HepG2 (cell line): ENCODE results near the gene CDH12. TPM values are rescaled to one million over a fixed set of nuclear protein-coding genes. Genes with fewer than 3 reads are reported as not detected.

ENCODE experiments used
- ATAC-seq: fragments of 200-7000 bp; cut with Tn5 transposase; 3 replicates; pipeline ENCODE4 v1.9.1; 2020; ENCODE audit warnings: mild to moderate bottlenecking, moderate library complexity
- BruUV-seq: library from RNA; stranded (reverse); fragments of 400-500 nt; replicated peaks from 2 replicates; lab custom pipeline; 2021; lab: Mats Ljungman, UMichigan
- CTCF ChIA-PET: fragments of 300-600 bp; formaldehyde crosslinking; extraction: SDS; loops from one replicate; lab custom pipeline; 2021; ENCODE audit warnings: low total read pairs, inconsistent platforms, low intra/inter-chr PET ratio; lab: Yijun Ruan, JAX
- POLR2A ChIA-PET: fragments of 350-600 bp; sonication (Branson Sonifier 250); formaldehyde crosslinking; loops from one replicate; lab custom pipeline; 2020; ENCODE audit warnings: antibody characterized with exemption, inconsistent platforms; lab: Yijun Ruan, JAX
- DNase-seq: peaks from one replicate; pipeline ENCODE4 v3.0.0-alpha.2; 2015; ENCODE audit warnings: low spot score
- FAIRE-seq: peaks from 3 replicates; lab custom pipeline; 2011; peaks lifted over from hg19 to GRCh38; lab: Jason Lieb, UNC
- H2AFZ ChIP-seq: one replicate; pipeline ENCODE4 v1.6.1; 2011; ENCODE audit warnings: low read length, inconsistent platforms
- H3K27ac ChIP-seq: fragments of 300-600 bp; 3 replicates; pipeline ENCODE4 v1.8.0; 2011; ENCODE audit warnings: mixed run types, mild to moderate bottlenecking, mixed read lengths, low read length, inconsistent platforms; ENCODE audit not compliant: insufficient read depth; ENCODE audit errors: extremely low read length
- H3K27me3 ChIP-seq, 2 experiments: fragments of 200-600 bp in 1 of 2; 2 replicates in 1 of 2; 3 replicates in 1 of 2; pipeline versions ENCODE4 v1.6.0 to v1.8.0; 2011; ENCODE audit warnings: low read length in 2 of 2, mild to moderate bottlenecking in 2 of 2, moderate library complexity in 2 of 2, inconsistent platforms in 1 of 2; ENCODE audit not compliant: insufficient read depth in 2 of 2, control insufficient read depth in 1 of 2
- H3K36me3 ChIP-seq, 2 experiments: fragments of 200-600 bp in 1 of 2; replicated peaks in 1 of 2; 2 replicates in 1 of 2; 3 replicates in 1 of 2; pipeline versions ENCODE4 v1.5.1 to v1.8.0; 2011; ENCODE audit warnings: low read length in 2 of 2, inconsistent platforms in 1 of 2; ENCODE audit not compliant: insufficient read depth in 2 of 2, control insufficient read depth in 1 of 2
- H3K4me1 ChIP-seq: 2 replicates; pipeline ENCODE4 v1.5.1; 2012; ENCODE audit warnings: low read length, inconsistent platforms; ENCODE audit not compliant: insufficient read depth
- H3K4me2 ChIP-seq: 2 replicates; pipeline ENCODE4 v1.6.0; 2011; ENCODE audit warnings: low read depth, low read length, inconsistent platforms
- H3K4me3 ChIP-seq, 3 experiments: fragments of 200-600 bp in 1 of 3; sonication (generic), shearing (Covaris generic) in 1 of 3; replicated peaks in 1 of 3; 2 replicates each; pipeline ENCODE4 v1.5.1; 2011 to 2016; ENCODE audit warnings: low read length in 3 of 3, inconsistent platforms in 2 of 3, low read depth in 2 of 3, mild to moderate bottlenecking in 2 of 3, control low read depth in 1 of 3, mixed read lengths in 1 of 3; ENCODE audit not compliant: insufficient read depth in 1 of 3
- H3K79me2 ChIP-seq: one replicate; pipeline ENCODE4 v1.6.1; 2011; ENCODE audit warnings: low read length, inconsistent platforms; ENCODE audit not compliant: insufficient read depth
- H3K9ac ChIP-seq: 2 replicates; pipeline ENCODE4 v1.6.0; 2011; ENCODE audit warnings: mild to moderate bottlenecking, low read depth, low read length, inconsistent platforms; ENCODE audit not compliant: insufficient read depth
- H3K9me3 ChIP-seq: 2 replicates; pipeline ENCODE4 v1.5.1; 2012; ENCODE audit warnings: mild to moderate bottlenecking, low read length
- H4K20me1 ChIP-seq: 2 replicates; pipeline ENCODE4 v1.6.0; 2011; ENCODE audit warnings: inconsistent platforms, mild to moderate bottlenecking, low read length, moderate library complexity; ENCODE audit not compliant: insufficient read depth
- BATF2 ChIP-seq: sonication (generic); formaldehyde crosslinking; IDR thresholded peaks from 2 replicates; pipeline ENCODE4 v1.8.0; 2022; ENCODE audit warnings: mild to moderate bottlenecking, missing genetic modification reagents, moderate library complexity
- CENPX ChIP-seq: sonication (generic); formaldehyde crosslinking; IDR thresholded peaks from 2 replicates; pipeline ENCODE4 v1.9.0; 2021; ENCODE audit warnings: mild to moderate bottlenecking, missing genetic modification reagents, moderate library complexity
- GLMP ChIP-seq: sonication (generic); formaldehyde crosslinking; IDR thresholded peaks from 2 replicates; pipeline ENCODE4 v1.9.0; 2021; ENCODE audit warnings: missing genetic modification reagents, mild to moderate bottlenecking, borderline replicate concordance
- GTF2F1 ChIP-seq: fragments of 150-350 bp; IDR thresholded peaks from 2 replicates; pipeline ENCODE4 v1.6.1; 2014; ENCODE audit warnings: low read length
- HNF4G ChIP-seq, 2 experiments: sonication (generic) in 1 of 2; formaldehyde crosslinking in 1 of 2; IDR thresholded peaks; 2 replicates each; pipeline versions ENCODE4 v1.4.0 to v1.6.1; 2011 to 2020; ENCODE audit warnings: borderline replicate concordance in 2 of 2, low read depth in 2 of 2, mild to moderate bottlenecking in 2 of 2, low read length in 1 of 2, missing genetic modification reagents in 1 of 2, moderate library complexity in 1 of 2
- KAT7 ChIP-seq: IDR thresholded peaks from 2 replicates; pipeline ENCODE4 v1.6.1; 2018; ENCODE audit warnings: borderline replicate concordance, missing compliant biosample characterization
- MAFF ChIP-seq: IDR thresholded peaks from 2 replicates; pipeline ENCODE4 v1.6.1; 2011; ENCODE audit warnings: low read depth, low read length, improper control_type of control experiment
- MAFK ChIP-seq, 2 experiments: IDR thresholded peaks in 1 of 2; conservative IDR thresholded peaks in 1 of 2; 2 replicates each; pipeline ENCODE4 v1.6.1; 2011; ENCODE audit warnings: improper control_type of control experiment in 2 of 2, low read length in 2 of 2
- SIN3A ChIP-seq: IDR thresholded peaks from 2 replicates; pipeline ENCODE4 v1.6.1; 2011; ENCODE audit warnings: low read depth, mild to moderate bottlenecking, control low read depth, low read length, borderline replicate concordance
- SRF ChIP-seq: IDR thresholded peaks from 2 replicates; pipeline ENCODE4 v1.6.1; 2011; ENCODE audit warnings: mild to moderate bottlenecking, low read depth, low read length, moderate library complexity
- ZNF225 ChIP-seq: sonication (generic); formaldehyde crosslinking; IDR thresholded peaks from 2 replicates; pipeline ENCODE4 v1.4.0; 2020; ENCODE audit warnings: mild to moderate bottlenecking, missing genetic modification reagents
- ZNF75D ChIP-seq: sonication (generic); formaldehyde crosslinking; IDR thresholded peaks from 2 replicates; pipeline ENCODE4 v1.8.1; 2023; ENCODE audit warnings: missing genetic modification reagents, mild to moderate bottlenecking, borderline replicate concordance
- ZNF816 ChIP-seq: sonication (generic); formaldehyde crosslinking; IDR thresholded peaks from 2 replicates; pipeline ENCODE4 v1.8.0; 2022; ENCODE audit warnings: missing genetic modification reagents, mild to moderate bottlenecking, borderline replicate concordance
- WGBS: methylation state at CpG from one replicate; pipeline ENCODE4 v1.1.6; 2017; ENCODE audit warnings: low lambda C conversion rate; 5-methylcytosine and 5-hydroxymethylcytosine counted together
- in situ Hi-C: cut with HindIII; loops from 2 replicates; pipeline ENCODE4 v1.10.0; 2017; ENCODE audit warnings: low pct_unique_long_range_greater_than_20kb; ENCODE audit not compliant: extremely low pct_ligation_motif_present
- intact Hi-C: fragments of 100-400 bp; cut with micrococcal nuclease; formaldehyde crosslinking; loops from one replicate; pipeline ENCODE4 v1.10.0; 2022; ENCODE audit not compliant: unreplicated experiment
- polyA plus RNA-seq, 8 experiments: library from polyadenylated mRNA; depleted of rRNA in 3 of 8; stranded (reverse) in 7 of 8; unstranded in 1 of 8; fragments of >200 nt; fragmentation: Illumina TruSeq in 4 of 8; extraction: Trizol in 4 of 8; gene quantifications; 2 replicates each; pipeline versions ENCODE4 v1.2.1 to v1.2.3, GENCODE V29; 2011 to 2016; ENCODE audit warnings: low read depth in 4 of 8, missing spikeins in 1 of 8, mixed read lengths in 1 of 8; ENCODE audit not compliant: insufficient read depth in 1 of 8
- total RNA-seq, 5 experiments: library from RNA; depleted of rRNA; stranded (reverse); fragments of >200 nt; fragmentation: Illumina TruSeq; extraction: Trizol; gene quantifications; 2 replicates each; pipeline ENCODE4 v1.2.3, GENCODE V29; 2016; ENCODE audit warnings: low read depth in 1 of 5

CDH12 gene
- total and polyA plus RNA-seq, 2 of the 13 experiments (the other 11 are each of a cell fraction or from before 2014, with no cell fraction given), result not detected

GRCh38 chr5:22644859-22645258 is 208.3 kb downstream of the CDH12 start:
- TF ChIP-seq GTF2F1, result no peak
- no peak for TF ChIP-seq CENPX (CRISPR knock-in tag)
- no peak for TF ChIP-seq ZNF816
- no peak for TF ChIP-seq SRF
- no peak for TF ChIP-seq HNF4G (IDR thresholded peaks at IDR 0.05; ENCODE audit: borderline replicate concordance, low read depth, low read length)
- no peak for TF ChIP-seq HNF4G (CRISPR knock-in tag; IDR thresholded peaks at IDR 0.05; ENCODE audit: borderline replicate concordance, low read depth)
- TF ChIP-seq ZNF75D (CRISPR knock-in tag), result no peak
- peak; percentile 68 to 86 for TF ChIP-seq MAFK (conservative IDR thresholded peaks at IDR 0.05 in 1 of 2, IDR thresholded peaks at IDR 0.05 in 1 of 2; ENCODE audit: low read length in 2 of 2)
- no peak for TF ChIP-seq BATF2 (CRISPR knock-in tag)
- TF ChIP-seq ZNF225 (CRISPR knock-in tag), result no peak
- no peak for TF ChIP-seq KAT7 (CRISPR knock-in tag)
- TF ChIP-seq SIN3A, result no peak
- peak; percentile 75 for TF ChIP-seq MAFF
- no peak for TF ChIP-seq GLMP (CRISPR knock-in tag)
- H4K20me1 ChIP-seq, result no peaks in the 10 kb centered on the region
- no peaks in the 10 kb centered on the region for H3K36me3 ChIP-seq
- H3K27ac ChIP-seq, result no peak overlapping the region
- ATAC-seq (no peak), FAIRE-seq (no peak), DNase-seq (no peak)
- H3K4me1 ChIP-seq, result no peaks in the 10 kb centered on the region
- no TSS peak for BruUV-seq
- no peak overlapping the region for H2AFZ ChIP-seq
- H3K9me3 ChIP-seq, result peaks cover 13% of the 10 kb centered on the region; the same call in 1 of the 2 replicates
- H3K27me3 ChIP-seq, result no peaks in the 10 kb centered on the region
- ChIA-PET POLR2A (no interaction called here), CTCF (no interaction called here)
- intact Hi-C loops, result no loop called here
- H3K4me3 ChIP-seq, result no peak overlapping the region
- 5% methylated on average over 1 of the region's 1 CpG for WGBS
- H3K79me2 ChIP-seq, result no peaks in the 10 kb centered on the region
- no peak overlapping the region for H3K9ac ChIP-seq
- in situ Hi-C loops, result no loop called here
- H3K4me2 ChIP-seq, result no peak overlapping the region
